Liver (tissue), 9 donors: ENCODE results near the gene ELK1. TPM values are rescaled to one million over a fixed set of nuclear protein-coding genes. Genes with fewer than 3 reads are reported as not detected.

Source experiments
- DNase-seq: peaks from one replicate; pipeline ENCODE4 v3.0.0-alpha.2; 2017; ENCODE audit warnings: low spot score
- H3K27ac ChIP-seq, 2 donors: one replicate each; pipeline ENCODE4 v1.7.0; 2013; ENCODE audit warnings: inconsistent platforms in 2 of 2, low read length in 2 of 2, control low read depth in 1 of 2, low read depth in 1 of 2, mild to moderate bottlenecking in 1 of 2
- H3K27me3 ChIP-seq, 4 donors: one replicate each; pipeline versions ENCODE4 v1.6.1 to v1.7.0; 2013; ENCODE audit warnings: low read length in 3 of 4, inconsistent platforms in 1 of 4, mild to moderate bottlenecking in 1 of 4, moderate library complexity in 1 of 4; ENCODE audit not compliant: control insufficient read depth in 4 of 4, insufficient read depth in 4 of 4
- H3K36me3 ChIP-seq, 4 donors: one replicate each; pipeline versions ENCODE4 v1.6.1 to v1.7.0; 2013; ENCODE audit warnings: low read length in 3 of 4, mild to moderate bottlenecking in 3 of 4, low read depth in 1 of 4, moderate library complexity in 1 of 4; ENCODE audit not compliant: control insufficient read depth in 4 of 4, insufficient read depth in 3 of 4
- H3K4me1 ChIP-seq, 4 donors: one replicate each; pipeline versions ENCODE4 v1.6.1 to v1.7.0; 2013; ENCODE audit warnings: low read length in 3 of 4, mild to moderate bottlenecking in 3 of 4, moderate library complexity in 1 of 4; ENCODE audit not compliant: control insufficient read depth in 4 of 4, insufficient read depth in 4 of 4
- H3K4me3 ChIP-seq, 3 donors: one replicate each; pipeline versions ENCODE4 v1.6.1 to v1.7.0; 2013; ENCODE audit warnings: low read length in 3 of 3, control low read depth in 1 of 3, low read depth in 1 of 3, mild to moderate bottlenecking in 1 of 3
- H3K9ac ChIP-seq, 2 donors: one replicate each; pipeline ENCODE4 v1.7.0; 2013; ENCODE audit warnings: low read length in 2 of 2, mild to moderate bottlenecking in 2 of 2, moderate library complexity in 2 of 2, control low read depth in 1 of 2, low read depth in 1 of 2
- H3K9me3 ChIP-seq, 4 donors: one replicate each; pipeline versions ENCODE4 v1.6.1 to v1.7.0; 2013; ENCODE audit warnings: low read length in 3 of 4; ENCODE audit not compliant: control insufficient read depth in 4 of 4
- FOXA1 ChIP-seq: IDR thresholded peaks from 2 replicates; pipeline ENCODE4 v1.6.1; 2016; ENCODE audit warnings: antibody characterized with exemption
- FOXA2 ChIP-seq: IDR thresholded peaks from 2 replicates; pipeline ENCODE4 v1.6.1; 2016; ENCODE audit warnings: antibody characterized with exemption
- GABPA ChIP-seq, 2 donors: IDR thresholded peaks in 1 of 2; conservative IDR thresholded peaks in 1 of 2; 2 replicates each; pipeline ENCODE4 v1.6.1; 2016; ENCODE audit warnings: antibody characterized with exemption in 2 of 2, mild to moderate bottlenecking in 1 of 2, moderate library complexity in 1 of 2
- HNF4A ChIP-seq, 2 donors: conservative IDR thresholded peaks; 2 replicates each; pipeline ENCODE4 v1.6.1; 2016; ENCODE audit warnings: antibody characterized with exemption in 2 of 2, mild to moderate bottlenecking in 2 of 2
- HNF4G ChIP-seq: IDR thresholded peaks from 2 replicates; pipeline ENCODE4 v1.6.1; 2016; ENCODE audit warnings: antibody characterized with exemption
- JUND ChIP-seq, 2 donors: IDR thresholded peaks; 2 replicates each; pipeline ENCODE4 v1.6.1; 2016; ENCODE audit warnings: antibody characterized with exemption in 2 of 2
- NR2F2 ChIP-seq: IDR thresholded peaks from 2 replicates; pipeline ENCODE4 v1.6.1; 2016; ENCODE audit warnings: antibody characterized with exemption
- RAD21 ChIP-seq, 2 donors: IDR thresholded peaks; 2 replicates each; pipeline ENCODE4 v1.6.1; 2016; ENCODE audit warnings: antibody characterized with exemption in 2 of 2, mild to moderate bottlenecking in 2 of 2
- RXRA ChIP-seq, 2 donors: IDR thresholded peaks; 2 replicates each; pipeline ENCODE4 v1.6.1; 2017 to 2018; ENCODE audit warnings: antibody characterized with exemption in 2 of 2, mild to moderate bottlenecking in 1 of 2
- SP1 ChIP-seq: IDR thresholded peaks from 2 replicates; pipeline ENCODE4 v1.6.1; 2018; ENCODE audit warnings: antibody characterized with exemption, mild to moderate bottlenecking
- TAF1 ChIP-seq: conservative IDR thresholded peaks from 2 replicates; pipeline ENCODE4 v1.6.1; 2016; ENCODE audit warnings: antibody characterized with exemption, mild to moderate bottlenecking
- YY1 ChIP-seq: IDR thresholded peaks from 2 replicates; pipeline ENCODE4 v1.6.1; 2016; ENCODE audit warnings: antibody characterized with exemption, mild to moderate bottlenecking
- WGBS: extraction: QIAGEN DNeasy Blood & Tissue Kit; methylation state at CpG from one replicate; pipeline ENCODE4 v1.1.7; 2013; 5-methylcytosine and 5-hydroxymethylcytosine counted together
- polyA plus RNA-seq, 2 donors: library from polyadenylated mRNA; stranded (reverse) in 1 of 2; unstranded in 1 of 2; fragments of 200-250 nt in 1 of 2; fragments of >200 nt in 1 of 2; fragmentation: Nextera tagmentation in 1 of 2; extraction: Ambion mirVana in 1 of 2; gene quantifications; one replicate each; pipeline versions ENCODE4 v1.2.1 to v1.2.3, GENCODE V29; 2013 to 2015
- total RNA-seq, 2 donors: library from RNA; depleted of rRNA; stranded (reverse); fragments of >200 nt; gene quantifications; one replicate each; pipeline ENCODE4 v1.2.3, GENCODE V29; 2014
- TF ChIP-seq, protein P1 (sequence below): fragments of 150-350 bp; IDR thresholded peaks from 2 replicates; pipeline ENCODE4 v1.5.1; 2017; ENCODE audit warnings: improper control_type of control experiment, low read depth, low read length; ENCODE audit not compliant: missing input control
- TF ChIP-seq, protein P2 (sequence below): IDR thresholded peaks from 2 replicates; pipeline ENCODE4 v1.6.1; 2016; ENCODE audit warnings: antibody characterized with exemption, mild to moderate bottlenecking
- TF ChIP-seq, protein P3 (sequence below): IDR thresholded peaks from 2 replicates; pipeline ENCODE4 v1.6.1; 2016; ENCODE audit warnings: antibody characterized with exemption
- donor health status: healthy.
- donor health status: healthy.
- donor health status: healthy.
- donor health status: healthy.
- donor health status: healthy.

The ELK1 gene
- total and polyA plus RNA-seq, 4 donors, result 6.2 to 20.2 (median 11.6) TPM

DNA sequence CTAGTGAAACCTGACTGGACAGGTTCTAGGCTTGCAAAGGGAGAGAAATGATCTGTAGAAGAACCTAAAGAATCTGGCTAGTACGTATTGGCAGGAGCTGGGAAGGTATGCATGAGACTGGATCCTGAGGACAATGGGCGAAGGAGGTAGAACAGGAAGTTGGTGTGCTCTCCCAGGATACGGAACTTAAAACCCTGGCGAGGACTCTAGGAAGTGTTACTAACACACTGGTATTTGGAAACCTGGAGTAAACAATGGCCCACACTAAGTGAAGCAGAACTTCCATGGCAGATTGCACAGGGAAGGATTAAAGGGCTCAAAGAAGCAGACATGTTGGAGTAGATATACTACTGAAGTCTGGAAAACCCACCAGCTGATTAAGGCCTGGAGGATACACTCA is 39.9 kb downstream of the ELK1 start:
- Histone ChIP-seq H3K36me3 (no peaks in the 10 kb centered on the region), H3K9ac (no peak overlapping the region), H3K4me1 (no peaks in the 10 kb centered on the region), H3K27me3 (no peaks in the 10 kb centered on the region), H3K27ac (no peak overlapping the region), H3K4me3 (no peak overlapping the region), H3K9me3 (no peaks in the 10 kb centered on the region)
- TF ChIP-seq, protein P1, sequence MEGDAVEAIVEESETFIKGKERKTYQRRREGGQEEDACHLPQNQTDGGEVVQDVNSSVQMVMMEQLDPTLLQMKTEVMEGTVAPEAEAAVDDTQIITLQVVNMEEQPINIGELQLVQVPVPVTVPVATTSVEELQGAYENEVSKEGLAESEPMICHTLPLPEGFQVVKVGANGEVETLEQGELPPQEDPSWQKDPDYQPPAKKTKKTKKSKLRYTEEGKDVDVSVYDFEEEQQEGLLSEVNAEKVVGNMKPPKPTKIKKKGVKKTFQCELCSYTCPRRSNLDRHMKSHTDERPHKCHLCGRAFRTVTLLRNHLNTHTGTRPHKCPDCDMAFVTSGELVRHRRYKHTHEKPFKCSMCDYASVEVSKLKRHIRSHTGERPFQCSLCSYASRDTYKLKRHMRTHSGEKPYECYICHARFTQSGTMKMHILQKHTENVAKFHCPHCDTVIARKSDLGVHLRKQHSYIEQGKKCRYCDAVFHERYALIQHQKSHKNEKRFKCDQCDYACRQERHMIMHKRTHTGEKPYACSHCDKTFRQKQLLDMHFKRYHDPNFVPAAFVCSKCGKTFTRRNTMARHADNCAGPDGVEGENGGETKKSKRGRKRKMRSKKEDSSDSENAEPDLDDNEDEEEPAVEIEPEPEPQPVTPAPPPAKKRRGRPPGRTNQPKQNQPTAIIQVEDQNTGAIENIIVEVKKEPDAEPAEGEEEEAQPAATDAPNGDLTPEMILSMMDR, result no peak
- TF ChIP-seq GABPA (IDR thresholded peaks at IDR 0.05 in 1 of 2, conservative IDR thresholded peaks at IDR 0.05 in 1 of 2) (no peak), TAF1 (no peak), FOXA2 (no peak), RXRA (IDR thresholded peaks at IDR 0.05) (no peak), NR2F2 (no peak), HNF4A (conservative IDR thresholded peaks at IDR 0.05) (no peak), JUND (IDR thresholded peaks at IDR 0.05) (no peak)
- TF ChIP-seq, protein P2, sequence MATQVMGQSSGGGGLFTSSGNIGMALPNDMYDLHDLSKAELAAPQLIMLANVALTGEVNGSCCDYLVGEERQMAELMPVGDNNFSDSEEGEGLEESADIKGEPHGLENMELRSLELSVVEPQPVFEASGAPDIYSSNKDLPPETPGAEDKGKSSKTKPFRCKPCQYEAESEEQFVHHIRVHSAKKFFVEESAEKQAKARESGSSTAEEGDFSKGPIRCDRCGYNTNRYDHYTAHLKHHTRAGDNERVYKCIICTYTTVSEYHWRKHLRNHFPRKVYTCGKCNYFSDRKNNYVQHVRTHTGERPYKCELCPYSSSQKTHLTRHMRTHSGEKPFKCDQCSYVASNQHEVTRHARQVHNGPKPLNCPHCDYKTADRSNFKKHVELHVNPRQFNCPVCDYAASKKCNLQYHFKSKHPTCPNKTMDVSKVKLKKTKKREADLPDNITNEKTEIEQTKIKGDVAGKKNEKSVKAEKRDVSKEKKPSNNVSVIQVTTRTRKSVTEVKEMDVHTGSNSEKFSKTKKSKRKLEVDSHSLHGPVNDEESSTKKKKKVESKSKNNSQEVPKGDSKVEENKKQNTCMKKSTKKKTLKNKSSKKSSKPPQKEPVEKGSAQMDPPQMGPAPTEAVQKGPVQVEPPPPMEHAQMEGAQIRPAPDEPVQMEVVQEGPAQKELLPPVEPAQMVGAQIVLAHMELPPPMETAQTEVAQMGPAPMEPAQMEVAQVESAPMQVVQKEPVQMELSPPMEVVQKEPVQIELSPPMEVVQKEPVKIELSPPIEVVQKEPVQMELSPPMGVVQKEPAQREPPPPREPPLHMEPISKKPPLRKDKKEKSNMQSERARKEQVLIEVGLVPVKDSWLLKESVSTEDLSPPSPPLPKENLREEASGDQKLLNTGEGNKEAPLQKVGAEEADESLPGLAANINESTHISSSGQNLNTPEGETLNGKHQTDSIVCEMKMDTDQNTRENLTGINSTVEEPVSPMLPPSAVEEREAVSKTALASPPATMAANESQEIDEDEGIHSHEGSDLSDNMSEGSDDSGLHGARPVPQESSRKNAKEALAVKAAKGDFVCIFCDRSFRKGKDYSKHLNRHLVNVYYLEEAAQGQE, result no peak
- TF ChIP-seq, protein P3, sequence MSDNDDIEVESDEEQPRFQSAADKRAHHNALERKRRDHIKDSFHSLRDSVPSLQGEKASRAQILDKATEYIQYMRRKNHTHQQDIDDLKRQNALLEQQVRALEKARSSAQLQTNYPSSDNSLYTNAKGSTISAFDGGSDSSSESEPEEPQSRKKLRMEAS, result no peak
- WGBS, result 82% methylated on average over 4 of the region's 4 CpGs
- DNase-seq, result no peak

DNA sequence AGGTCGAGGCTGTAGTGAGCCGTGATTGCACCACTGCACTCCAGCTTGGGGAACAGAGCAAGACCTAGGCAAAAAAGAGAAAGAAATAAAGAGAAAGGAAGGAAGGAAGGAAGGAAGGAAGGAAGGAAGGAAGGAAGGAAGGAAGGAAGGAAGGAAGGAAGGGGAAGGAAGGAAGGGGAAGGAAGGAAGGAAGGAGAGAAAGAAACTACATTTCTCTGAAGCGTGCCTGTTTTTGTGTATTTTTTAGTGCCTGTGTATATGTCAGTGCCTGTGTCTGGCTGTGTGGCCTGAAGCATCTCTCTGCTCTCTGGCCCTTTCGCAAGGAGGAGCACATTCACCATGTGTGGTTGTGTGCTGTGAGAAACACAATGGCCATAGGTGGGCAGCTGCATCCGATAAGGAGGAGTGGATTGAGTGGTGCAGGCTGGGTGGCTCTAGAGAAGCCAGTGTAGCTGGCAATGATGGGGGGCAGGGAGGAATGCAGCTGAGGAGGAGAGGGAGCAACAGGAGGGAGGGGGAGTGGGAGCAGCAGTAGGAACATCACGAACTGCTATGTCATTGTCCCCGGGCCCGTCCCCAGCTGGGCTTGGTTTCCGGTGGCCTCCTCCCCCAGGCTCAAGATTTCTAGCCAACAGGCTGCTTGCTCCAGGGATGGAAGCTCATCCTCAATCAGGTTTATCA is 42.1 kb downstream of the ELK1 start:
- no peak overlapping the region for H3K27ac ChIP-seq
- TF ChIP-seq FOXA2 (no peak), HNF4G (no peak), SP1 (no peak), YY1 (no peak), RAD21 (IDR thresholded peaks at IDR 0.05) (no peak), JUND (IDR thresholded peaks at IDR 0.05) (no peak), FOXA1 (no peak)
- TF ChIP-seq, protein P2, result no peak
- no peak for DNase-seq
- H3K4me3 ChIP-seq, result no peak overlapping the region
- no peaks in the 10 kb centered on the region for H3K9me3 ChIP-seq
- H3K9ac ChIP-seq, result no peak overlapping the region
- no peaks in the 10 kb centered on the region for H3K36me3 ChIP-seq
- H3K4me1 ChIP-seq, result no peaks in the 10 kb centered on the region
- no peaks in the 10 kb centered on the region for H3K27me3 ChIP-seq
- 44% methylated on average over 9 of the region's 9 CpGs for WGBS
